DMS153 treated with DMSO at 0.1 percent for 48 hours (cell line): ENCODE data around the gene SH3BP1.

Experiments
- DNase-seq: peaks from one replicate; lab custom pipeline; 2025; ENCODE audit not compliant: unreplicated experiment; lab: John Stamatoyannopoulos, UW

Gene SH3BP1

DNA sequence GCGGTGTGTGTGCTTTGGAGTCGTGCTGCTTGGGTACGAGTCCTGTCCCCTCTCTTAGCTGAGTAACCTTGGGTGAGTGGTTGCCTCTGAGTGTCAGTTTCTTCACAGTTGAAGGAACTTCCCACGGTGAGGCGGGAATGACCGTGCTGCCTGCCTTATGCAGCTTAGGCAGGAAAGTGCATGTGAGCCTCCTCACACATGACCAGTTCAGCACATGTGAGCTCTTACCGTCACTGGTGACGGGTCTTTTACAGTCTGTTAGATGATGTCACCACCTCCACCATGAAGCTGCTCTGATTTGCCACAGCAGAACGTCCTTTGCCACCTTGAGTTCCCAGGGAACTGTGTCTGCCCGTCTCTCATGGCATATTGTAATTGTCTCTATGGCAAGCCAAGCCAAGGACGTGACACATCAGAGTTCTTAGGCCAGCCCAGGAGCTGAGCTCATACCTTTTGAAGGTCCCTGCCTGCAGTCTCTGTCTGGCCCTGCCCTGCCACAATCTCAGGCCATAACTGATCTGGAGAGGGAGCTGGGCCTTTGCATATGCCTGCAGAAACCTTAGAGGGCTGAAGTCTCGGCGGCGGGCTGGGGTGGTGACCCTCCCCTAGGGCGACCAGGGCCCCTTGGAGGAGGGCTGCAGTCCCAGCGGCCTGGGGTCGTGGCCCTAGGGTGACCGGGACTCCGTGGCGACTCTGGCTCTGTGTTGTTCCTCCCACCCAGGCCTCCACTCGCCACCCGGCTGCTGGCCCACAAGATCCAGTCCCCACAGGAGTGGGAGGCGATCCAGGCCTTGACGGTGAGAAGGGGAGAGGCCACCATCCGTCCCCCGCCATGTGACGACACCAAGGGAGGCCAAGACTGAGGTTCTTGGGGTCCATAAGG is 23.0 kb upstream of the SH3BP1 start:
- DNase-seq, result no peak

DNA sequence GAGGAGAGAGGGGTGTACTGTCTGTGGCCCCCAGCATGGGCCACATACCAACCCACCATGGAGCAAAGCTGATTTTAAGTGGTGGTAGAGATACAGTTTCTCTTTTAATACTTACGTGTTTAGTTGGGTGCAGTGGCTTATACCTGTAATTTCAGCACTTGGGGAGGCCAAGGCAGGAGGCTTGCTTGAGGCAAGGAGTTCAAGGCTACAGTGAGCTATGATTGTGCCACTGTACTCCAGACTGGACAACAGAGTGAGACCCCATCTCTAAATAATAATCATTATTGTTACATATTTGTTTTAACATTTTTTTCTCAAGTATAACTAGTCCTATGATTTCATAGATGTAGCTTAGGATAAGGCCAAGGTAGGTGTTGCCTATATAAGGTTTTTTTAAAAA is 22.0 kb upstream of the SH3BP1 start:
- no peak for DNase-seq

DNA sequence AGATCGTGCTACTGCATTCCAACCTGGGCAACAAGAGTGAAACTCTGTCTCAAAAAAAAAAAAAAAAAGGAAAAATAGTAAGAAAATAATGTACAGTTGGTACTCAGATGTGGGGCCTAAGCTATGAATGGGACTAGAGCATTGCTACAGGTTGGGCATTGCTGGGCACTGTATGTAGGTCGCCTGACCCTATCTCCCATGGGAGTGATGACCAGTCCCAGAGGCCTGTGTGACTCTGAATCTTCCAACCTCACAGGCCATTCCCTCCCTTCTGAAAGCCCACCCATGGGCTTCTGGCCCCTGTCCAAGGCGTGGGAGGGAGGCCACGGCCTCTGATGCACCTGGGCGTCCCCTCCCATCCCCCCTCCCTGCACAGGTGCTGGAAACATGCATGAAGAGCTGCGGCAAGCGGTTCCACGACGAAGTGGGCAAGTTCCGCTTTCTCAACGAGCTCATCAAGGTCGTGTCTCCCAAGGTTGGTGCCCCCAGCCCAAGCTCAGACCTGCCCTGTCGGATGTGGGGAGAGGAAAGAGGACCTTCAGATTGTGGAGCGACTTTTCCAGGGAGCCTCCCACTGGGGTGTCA is 21.3 kb upstream of the SH3BP1 start:
- DNase-seq, result no peak

DNA sequence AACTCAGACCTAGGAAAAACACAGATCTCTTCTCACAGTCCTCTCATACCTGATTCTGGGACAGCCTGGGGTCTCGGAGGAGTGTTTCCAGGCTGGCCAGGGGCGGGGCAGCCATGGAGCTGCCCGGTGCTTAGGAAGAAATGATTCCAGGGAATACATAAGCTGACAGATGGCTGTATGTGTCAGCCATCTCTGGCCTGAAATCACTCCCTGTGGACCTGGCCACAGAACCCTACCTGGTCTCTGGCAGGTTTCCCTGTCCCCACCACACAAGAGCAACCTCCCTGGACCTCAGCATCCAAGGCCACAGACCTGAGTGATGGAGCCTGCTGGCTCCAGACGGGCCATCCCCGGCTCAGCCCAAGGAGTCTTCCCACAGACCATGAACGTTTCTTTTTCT is 20.8 kb upstream of the SH3BP1 start:
- no peak for DNase-seq

DNA sequence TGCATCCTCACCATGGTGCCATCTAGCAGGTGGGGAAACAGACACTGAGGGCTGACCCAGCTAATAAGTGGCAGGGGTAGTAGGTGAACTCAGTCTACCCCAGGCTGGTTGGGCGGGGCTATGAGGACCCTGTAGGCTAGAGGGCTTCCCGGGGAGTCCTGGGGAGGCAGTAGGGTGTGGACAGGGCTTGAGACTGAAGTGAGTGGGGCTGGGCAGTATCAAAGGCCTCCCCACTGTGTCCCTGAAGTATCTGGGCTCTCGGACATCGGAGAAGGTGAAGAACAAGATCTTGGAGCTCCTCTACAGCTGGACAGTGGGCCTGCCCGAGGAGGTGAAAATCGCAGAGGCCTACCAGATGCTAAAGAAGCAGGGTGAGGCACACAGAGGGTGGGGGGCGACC is 19.5 kb upstream of the SH3BP1 start:
- no peak for DNase-seq

DNA sequence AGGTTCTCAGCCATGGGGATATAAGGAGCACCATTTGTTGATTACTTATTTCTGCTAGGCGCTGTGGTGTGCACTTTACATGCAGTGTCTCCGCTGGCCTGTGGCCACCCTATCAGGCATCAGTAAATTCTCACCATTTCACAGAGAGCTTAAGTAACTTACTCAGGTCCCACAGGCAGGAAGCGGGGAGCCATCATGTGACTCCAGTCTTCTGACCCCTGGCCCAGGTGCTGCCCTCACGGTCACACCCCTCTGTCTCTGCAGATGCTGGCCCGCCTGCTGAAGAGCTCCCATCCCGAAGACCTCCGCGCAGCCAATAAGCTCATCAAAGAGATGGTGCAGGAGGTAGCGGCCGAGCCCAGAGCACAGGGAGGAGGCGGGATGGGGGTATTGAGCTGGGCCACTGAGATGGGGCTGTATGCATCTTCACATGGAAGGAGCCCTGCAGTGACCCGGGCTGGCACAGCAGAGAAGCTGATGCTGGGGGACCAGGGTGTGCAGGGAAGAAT is 18.1 kb upstream of the SH3BP1 start:
- no peak for DNase-seq

DNA sequence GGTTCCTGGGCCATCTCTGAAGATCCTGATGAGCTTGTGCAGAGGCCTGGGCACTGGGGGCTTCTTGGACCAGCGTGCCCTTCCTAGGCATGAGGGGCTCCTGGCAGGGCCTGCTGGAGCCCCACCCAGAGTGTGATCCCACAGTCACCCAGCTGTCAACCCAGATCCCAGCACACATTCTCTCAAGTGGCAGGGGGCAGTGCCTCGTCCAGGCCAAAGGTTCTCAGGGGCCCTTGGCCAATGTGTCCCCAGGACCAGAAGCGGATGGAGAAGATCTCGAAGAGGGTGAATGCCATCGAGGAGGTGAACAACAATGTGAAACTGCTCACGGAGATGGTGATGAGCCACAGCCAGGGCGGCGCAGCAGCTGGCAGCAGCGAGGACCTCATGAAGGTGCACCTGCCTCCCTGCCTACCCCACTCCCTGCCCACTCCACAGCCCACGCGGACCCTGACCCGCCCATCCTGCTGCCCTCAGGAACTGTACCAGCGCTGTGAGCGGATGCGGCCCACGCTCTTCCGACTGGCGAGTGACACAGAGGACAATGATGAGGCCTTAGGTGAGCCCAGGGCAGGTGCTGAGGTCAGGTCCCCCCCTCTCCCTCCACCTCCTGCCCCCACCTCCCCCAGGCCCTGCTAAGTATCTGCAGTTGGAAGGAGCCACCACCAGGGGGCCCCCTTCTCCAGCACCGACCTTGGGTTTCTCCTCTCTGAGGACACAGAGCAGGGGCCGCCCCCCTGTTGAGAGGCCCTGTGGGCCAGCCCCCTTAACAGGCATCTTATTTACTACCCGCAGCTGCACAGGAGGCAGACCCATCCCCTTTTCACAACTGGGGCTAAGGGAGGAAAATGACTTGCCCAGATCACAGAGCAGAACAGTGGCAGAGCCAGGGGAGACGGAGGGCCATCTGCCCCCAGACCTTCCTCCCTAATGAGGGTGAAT is 16.1 kb upstream of the SH3BP1 start:
- no peak for DNase-seq

DNA sequence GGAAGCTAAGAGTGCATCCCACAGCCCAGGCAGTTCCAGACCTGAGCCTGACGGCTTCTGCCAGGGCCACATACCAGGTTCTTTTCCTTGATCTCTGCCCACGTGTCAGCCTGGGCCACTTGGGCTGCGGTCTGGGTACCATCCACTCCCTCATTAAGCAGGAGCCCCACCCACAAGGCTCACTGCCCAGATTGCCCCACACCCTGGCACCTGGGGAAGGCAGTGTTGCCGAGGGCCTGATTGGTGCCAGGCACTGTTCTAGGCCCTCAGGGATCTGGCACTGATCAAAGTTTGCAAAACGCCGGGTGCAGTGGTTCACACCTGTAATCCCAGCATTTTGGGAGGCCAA is 15.5 kb upstream of the SH3BP1 start:
- no peak for DNase-seq

DNA sequence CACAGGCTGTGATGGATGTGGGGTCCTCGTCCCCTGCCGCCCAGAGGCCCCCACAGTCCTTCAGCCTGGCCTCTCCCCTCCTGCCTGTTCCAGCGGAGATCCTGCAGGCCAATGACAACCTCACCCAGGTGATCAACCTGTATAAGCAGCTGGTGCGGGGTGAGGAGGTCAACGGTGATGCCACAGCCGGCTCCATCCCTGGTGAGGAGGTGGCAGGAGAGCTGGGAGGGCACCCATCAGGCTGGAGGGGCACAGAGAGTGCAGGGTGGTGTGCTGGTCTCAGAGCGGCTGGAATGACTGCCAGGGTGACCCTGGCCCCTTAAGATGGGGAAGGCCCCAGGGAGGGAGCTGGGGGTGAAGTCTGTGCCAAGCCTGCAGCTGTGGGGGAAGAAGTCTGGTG is 14.6 kb upstream of the SH3BP1 start:
- no peak for DNase-seq

DNA sequence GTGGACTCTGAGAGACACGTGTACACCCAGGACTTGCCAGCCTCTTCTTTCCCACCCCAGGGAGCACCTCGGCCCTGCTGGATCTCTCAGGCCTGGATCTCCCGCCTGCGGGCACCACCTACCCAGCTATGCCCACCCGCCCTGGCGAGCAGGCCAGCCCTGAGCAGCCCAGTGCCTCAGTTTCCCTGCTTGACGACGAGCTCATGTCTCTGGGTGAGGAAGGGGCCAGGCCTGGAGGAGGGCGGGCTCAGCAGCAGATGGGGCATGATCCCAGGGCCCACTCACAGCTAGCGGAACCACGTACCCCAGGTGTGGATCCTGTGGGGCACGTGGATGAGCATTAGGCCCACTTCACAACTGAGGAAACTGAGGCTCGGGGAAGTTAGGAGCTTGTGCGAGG is 13.7 kb upstream of the SH3BP1 start:
- DNase-seq, result no peak

DNA sequence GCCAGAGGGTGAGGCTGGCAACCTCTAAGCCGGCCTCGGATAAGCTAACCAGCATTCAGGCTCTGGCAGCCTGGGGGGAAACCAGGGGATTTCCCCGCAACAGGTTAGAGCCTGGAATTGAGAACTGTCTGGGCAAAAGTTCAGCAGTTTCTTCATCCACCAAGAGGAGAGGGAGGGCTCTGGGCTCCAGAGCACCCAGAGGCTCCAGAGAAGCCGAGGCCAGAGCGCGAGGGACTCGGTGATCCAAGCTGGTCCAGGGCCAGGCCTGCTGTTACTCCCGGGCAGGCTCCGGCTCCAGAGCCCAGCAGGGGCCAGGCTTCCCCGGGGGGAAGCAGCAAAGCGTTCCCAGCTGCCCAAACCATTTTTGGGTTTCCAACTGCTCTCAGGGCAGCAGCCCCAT is 13.3 kb upstream of the SH3BP1 start:
- DNase-seq, result no peak

DNA sequence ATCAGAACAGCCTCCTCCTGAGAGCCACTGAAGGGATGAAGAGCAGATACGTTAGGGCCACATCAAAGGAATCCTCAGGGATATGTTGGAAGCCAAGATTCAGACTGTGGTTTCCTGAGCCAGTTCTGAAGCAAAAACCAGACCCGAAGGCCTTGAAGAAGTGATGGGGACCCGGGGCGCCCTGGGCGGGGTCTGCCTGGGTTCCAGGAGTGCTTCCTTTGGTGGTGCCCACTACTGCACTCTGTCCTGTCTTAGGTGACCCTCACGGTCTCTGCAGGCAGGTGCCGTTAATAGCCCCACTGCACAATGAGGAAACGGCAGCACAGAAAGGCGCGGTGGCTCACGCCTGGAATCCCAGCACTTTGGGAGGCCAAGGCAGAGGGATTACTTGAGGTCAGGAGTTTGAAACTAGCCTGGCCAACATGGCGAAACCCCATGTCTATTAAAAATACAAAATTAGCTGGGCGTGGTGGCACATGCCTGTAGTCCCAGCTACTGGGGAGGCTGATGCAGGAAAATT is 12.9 kb upstream of the SH3BP1 start:
- DNase-seq, result no peak

DNA sequence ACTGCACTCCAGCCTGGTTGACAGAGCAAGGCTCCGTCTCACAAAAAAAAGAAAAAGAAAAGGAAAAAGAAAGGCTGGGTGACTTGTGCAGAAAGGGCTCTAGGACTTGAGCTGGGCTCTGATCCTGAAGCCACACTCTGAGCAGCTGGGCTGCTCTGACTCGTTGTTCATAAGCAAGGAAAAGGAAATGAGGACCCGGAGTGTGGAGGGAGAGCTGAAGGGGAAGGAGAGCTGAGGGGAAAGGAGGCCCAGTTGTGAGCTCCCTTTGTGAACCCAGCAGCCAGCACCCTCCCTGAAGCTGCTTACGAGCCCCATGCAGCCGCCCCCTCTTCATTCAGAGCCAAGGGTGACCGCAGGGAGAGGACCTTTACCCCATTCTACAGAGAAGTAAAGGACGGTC is 12.3 kb upstream of the SH3BP1 start:
- DNase-seq, result no peak

DNA sequence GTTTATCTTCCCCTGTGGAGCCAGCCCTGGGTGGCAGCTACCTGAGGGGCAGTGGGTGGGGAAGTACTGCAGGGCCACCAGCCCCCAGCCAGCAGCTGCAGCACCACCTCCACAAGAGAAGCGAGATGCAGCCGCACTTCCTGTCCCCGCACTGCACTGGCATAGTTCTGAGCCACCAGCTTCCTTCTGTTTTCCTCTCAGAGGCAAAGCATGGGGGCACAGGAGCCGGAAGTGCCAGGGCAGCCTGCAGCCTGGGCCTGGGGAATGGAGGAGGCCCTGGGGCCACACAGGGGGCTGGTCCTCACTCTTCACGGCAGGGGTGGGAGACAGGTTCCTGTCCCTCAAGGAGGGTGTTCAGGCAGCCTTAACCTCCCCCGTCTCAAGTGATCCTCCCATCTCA is 11.9 kb upstream of the SH3BP1 start:
- no peak for DNase-seq

DNA sequence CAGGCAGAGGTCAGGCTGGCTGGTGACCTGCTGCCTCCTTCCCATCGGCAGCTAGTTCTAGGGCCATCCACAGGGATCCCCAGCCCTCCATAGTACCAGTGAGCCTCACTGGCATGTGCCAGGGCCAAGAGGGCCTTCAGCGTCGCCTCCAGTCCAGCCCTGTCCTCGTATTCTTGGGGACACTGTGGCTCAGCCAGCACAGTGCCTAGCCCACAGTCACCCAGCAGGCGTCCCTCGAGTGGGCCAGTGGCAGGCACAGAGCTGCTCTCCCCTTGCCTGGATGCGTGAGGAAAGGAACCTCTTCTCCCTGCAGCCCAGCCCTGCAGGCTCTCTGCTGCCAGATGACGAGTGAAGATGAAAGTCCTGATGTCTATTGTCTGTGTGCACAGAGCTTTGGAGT is 10.6 kb upstream of the SH3BP1 start:
- no peak for DNase-seq

DNA sequence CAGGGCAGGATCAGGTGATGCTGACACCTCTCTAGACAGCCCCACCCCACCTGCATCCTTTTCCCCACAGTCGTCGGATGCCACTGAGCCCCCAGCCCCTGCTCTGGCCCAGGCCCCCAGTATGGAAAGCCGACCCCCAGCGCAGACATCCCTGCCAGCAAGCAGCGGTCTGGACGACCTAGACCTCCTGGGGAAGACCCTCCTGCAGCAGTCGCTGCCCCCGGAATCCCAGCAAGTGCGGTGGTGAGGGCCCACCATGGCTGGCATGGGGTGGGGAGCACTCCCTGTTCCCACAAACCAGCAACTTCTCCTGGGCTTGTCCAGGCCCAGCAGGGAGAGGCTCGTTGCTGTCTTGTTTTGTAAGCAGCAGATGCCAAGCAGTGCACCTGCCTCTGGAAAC is 9.5 kb upstream of the SH3BP1 start:
- no peak for DNase-seq

DNA sequence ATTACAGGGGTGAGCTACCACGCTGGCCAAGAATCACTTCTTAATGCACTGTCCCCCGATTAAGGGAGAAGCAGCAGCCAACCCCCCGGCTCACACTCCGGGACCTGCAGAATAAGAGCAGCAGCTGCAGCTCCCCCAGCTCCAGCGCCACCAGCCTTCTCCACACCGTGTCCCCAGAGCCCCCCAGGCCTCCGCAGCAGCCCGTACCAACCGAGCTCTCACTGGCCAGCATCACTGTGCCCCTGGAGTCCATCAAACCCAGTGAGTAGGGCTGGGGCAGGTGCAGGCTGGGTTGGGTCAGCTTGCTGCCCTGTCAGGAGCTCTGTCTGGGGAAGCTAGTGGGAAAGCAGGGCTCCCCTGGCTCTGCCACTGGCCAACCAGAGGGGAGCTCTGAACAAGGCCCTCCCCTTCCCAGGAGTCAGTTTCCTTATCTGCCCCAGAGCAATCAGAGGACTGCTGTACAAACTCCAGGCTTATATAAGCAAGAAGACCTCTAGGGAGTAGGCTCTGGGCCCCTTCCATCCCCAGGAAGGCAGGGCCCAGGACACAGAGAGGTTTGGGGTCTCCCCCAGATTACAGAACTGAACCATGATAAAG is 8.5 kb upstream of the SH3BP1 start:
- no peak for DNase-seq

DNA sequence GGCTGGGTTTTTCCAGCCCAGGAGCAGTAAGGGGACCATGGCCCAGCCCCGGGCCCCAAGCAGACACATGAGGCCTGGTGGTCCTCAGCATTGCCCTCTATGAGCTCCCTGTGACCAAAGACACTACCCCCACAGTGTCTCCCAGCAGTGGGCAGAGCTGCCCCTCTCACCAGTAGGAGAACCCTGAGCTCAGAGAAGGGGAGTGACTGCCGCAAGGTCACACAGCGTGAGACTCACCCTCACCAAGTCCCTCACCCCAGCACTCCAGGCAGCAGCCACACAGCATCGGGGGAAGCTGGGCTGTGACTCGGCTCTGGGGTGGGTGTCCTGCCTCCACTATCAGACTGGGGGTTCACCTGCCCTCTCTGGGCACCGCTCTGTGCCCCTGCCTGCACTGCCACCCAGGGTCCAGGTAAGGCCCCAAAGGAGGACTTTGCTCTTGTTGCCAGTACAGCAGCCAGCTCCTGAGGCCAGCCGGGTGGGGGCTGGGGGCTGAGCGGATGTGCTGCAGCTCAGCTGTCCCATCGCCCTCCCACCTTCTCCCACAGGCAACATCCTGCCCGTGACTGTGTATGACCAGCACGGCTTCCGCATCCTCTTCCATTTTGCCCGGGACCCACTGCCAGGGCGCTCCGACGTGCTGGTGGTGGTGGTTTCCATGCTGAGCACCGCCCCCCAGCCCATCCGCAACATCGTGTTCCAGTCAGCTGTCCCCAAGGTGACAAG is 7.9 kb upstream of the SH3BP1 start:
- DNase-seq, result no peak

DNA sequence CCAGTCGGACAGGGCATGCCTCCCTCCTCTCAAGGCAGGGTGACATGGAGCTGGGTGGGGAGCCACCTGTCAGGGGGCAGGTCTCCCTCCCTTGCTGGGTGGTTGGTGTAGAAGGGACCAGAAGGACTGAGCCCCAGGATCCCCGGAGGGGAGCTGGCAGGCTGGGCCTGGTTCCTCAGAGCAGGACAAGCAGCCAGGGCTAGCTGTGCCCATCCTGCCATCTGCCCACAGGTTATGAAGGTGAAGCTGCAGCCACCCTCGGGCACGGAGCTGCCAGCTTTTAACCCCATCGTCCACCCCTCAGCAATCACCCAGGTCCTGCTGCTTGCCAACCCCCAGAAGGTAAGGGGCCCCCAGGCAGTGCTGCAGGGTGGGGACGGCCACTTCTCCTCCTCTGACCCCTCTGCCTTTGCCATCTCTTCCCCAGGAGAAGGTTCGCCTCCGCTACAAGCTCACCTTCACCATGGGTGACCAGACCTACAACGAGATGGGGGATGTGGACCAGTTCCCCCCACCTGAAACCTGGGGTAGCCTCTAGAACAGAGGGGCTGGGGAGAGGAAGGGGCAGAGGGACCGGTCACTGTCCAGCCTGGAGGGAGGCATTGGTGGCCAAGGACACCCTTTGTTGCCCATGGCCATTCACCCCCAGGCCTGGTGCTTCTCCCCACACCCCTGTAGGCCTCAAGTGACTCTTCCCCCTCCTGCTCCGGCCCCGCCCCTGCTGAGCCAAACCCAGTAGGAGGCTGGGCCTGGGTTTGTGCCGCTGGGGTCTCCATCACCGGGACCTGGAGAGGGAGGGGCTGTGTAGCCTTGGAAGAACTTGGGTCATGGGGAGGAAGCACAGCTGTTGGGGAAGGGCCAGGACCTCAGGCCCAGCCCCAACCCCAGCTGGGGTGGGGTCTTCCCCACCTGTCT is 7.0 kb upstream of the SH3BP1 start:
- no peak for DNase-seq
